Ovary (tissue), 9 donors: ENCODE results near the gene GABRR2. TPM values are rescaled to one million over a fixed set of nuclear protein-coding genes. Genes with fewer than 3 reads are reported as not detected.

Experiments used
- DNase-seq, 5 donors: peaks; one replicate each; pipeline ENCODE4 v3.0.0-alpha.2; 2019 to 2020
- H3K27ac ChIP-seq, 2 donors: fragments of 200-600 bp; one replicate each; pipeline versions ENCODE4 v1.5.1 to v1.8.0; 2019 to 2022
- H3K27me3 ChIP-seq: fragments of 200-600 bp; one replicate; pipeline ENCODE4 v1.8.0; 2022
- H3K36me3 ChIP-seq: fragments of 200-600 bp; sonication (generic); one replicate; pipeline ENCODE4 v1.5.1; 2019
- H3K4me1 ChIP-seq: one replicate; pipeline ENCODE4 v1.8.1; 2013; ENCODE audit warnings: mild to moderate bottlenecking, moderate library complexity; ENCODE audit not compliant: insufficient read depth
- H3K4me3 ChIP-seq: fragments of 200-600 bp; sonication (generic); one replicate; pipeline ENCODE4 v1.5.1; 2017
- H3K9me3 ChIP-seq, 2 donors: fragments of 200-600 bp in 1 of 2; sonication (generic) in 1 of 2; one replicate each; pipeline versions ENCODE4 v1.5.1 to v1.8.1; 2013 to 2019; ENCODE audit warnings: mild to moderate bottlenecking in 1 of 2, moderate library complexity in 1 of 2
- EP300 ChIP-seq: sonication (generic); formaldehyde crosslinking; IDR thresholded peaks from one replicate; pipeline ENCODE4 v1.6.1; 2017; ENCODE audit warnings: antibody characterized with exemption
- POLR2A ChIP-seq: fragments of 450-650 bp; IDR thresholded peaks from one replicate; pipeline ENCODE4 v1.6.1; 2017; ENCODE audit warnings: antibody characterized with exemption, mild to moderate bottlenecking, moderate library complexity
- WGBS, 3 donors: extraction: QIAGEN DNeasy Blood & Tissue Kit in 1 of 3; methylation state at CpG; one replicate each; pipeline versions ENCODE4 v1.1.5 to v1.1.7; 2013 to 2017; 5-methylcytosine and 5-hydroxymethylcytosine counted together
- intact Hi-C, 4 donors: fragments of 100-400 bp; cut with DNase I; formaldehyde crosslinking; loops; one replicate each; pipeline versions ENCODE4 v1.11.0 to v1.15.1; 2022 to 2023
- polyA plus RNA-seq, 2 donors: library from polyadenylated mRNA; stranded (reverse); fragments of 200-250 nt in 1 of 2; fragments of 350-450 nt in 1 of 2; fragmentation: Illumina TruSeq in 1 of 2; extraction: RNeasy Lipid Tissue Mini Kit (QIAGEN cat#74804) in 1 of 2; gene quantifications; one replicate each; pipeline ENCODE4 v1.2.3, GENCODE V29; 2013 to 2014
- total RNA-seq, 7 donors: library from RNA; depleted of rRNA in 2 of 7; stranded (reverse); fragments of >200 nt in 2 of 7; fragmentation: NEBNext Ultra II Directional in 3 of 7; extraction: Animal tissue kit (Norgen Biotek cat#: 25700) in 3 of 7; gene quantifications; one replicate each; pipeline versions ENCODE4 v1.1.0 to v1.2.4, GENCODE V29; 2016 to 2023
- TF ChIP-seq, protein P1 (sequence below), 3 donors: fragments of 450-650 bp in 2 of 3; fragments of 200-600 bp in 1 of 3; IDR thresholded peaks; one replicate each; pipeline versions ENCODE4 v1.5.1 to v1.8.0; 2016 to 2022; ENCODE audit warnings: antibody characterized with exemption in 3 of 3, mild to moderate bottlenecking in 1 of 3
- donor health status: DM: no; HTN: no; CAD: no; lungs with moderate emphysema.
- donor health status: DM: no; HTN: no; CAD: no.
- donor health status: Bipolar disorder and iron deficiency.
- donor health status: DM: yes; HTN: yes; CAD: no.
- donor health status: DM: no; HTN: no; CAD: no.
- donor health status: DM: yes; HTN: yes; CAD: no.

GABRR2 gene
- total and polyA plus RNA-seq, 9 donors = 0.24 to 1.1 (median 0.52) TPM; not detected in 1

DNA sequence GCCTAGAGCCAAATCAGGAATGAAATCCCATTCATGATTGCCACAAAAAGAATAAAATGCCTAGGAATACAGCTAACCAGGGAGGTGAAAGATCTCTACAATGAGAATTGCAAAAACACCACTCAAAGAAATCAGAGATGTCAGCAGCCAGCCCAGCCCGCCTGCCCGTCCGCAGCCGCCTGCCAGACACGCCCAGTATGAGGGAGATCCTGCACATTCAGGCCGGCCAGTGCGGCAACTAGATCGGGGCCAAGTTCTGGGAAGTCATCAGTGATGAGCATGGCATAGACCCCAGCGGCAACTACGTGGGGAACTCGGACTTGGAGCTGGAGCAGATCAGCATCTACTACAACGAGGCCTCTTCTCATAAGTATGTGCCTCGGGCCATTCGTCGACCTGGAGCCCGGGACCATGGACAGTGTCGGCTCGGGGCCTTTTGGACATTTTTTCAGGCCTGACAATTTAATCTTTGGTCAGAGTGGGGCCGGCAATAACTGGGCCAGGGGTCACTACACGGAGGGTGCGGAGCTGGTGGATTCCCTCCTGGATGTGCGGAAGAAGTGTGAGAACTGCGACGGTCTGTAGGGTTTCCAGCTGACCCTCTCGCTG, 13.4 kb downstream of the GABRR2 start:
- Histone ChIP-seq H3K36me3 (no peaks in the 10 kb centered on the region), H3K9me3 (no peaks in the 10 kb centered on the region), H3K27me3 (no peaks in the 10 kb centered on the region), H3K4me3 (no peak overlapping the region), H3K4me1 (no peaks in the 10 kb centered on the region), H3K27ac (no peak overlapping the region)
- no peak for DNase-seq
- intact Hi-C loops = no loop called here
- TF ChIP-seq, protein P1, sequence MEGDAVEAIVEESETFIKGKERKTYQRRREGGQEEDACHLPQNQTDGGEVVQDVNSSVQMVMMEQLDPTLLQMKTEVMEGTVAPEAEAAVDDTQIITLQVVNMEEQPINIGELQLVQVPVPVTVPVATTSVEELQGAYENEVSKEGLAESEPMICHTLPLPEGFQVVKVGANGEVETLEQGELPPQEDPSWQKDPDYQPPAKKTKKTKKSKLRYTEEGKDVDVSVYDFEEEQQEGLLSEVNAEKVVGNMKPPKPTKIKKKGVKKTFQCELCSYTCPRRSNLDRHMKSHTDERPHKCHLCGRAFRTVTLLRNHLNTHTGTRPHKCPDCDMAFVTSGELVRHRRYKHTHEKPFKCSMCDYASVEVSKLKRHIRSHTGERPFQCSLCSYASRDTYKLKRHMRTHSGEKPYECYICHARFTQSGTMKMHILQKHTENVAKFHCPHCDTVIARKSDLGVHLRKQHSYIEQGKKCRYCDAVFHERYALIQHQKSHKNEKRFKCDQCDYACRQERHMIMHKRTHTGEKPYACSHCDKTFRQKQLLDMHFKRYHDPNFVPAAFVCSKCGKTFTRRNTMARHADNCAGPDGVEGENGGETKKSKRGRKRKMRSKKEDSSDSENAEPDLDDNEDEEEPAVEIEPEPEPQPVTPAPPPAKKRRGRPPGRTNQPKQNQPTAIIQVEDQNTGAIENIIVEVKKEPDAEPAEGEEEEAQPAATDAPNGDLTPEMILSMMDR (IDR thresholded peaks at IDR 0.05) = no peak
- TF ChIP-seq EP300 = no peak
- TF ChIP-seq POLR2A = no peak
- 92 to 94% (median 93%) methylated on average over 25 of the region's 25 CpGs for WGBS, 3 donors

DNA sequence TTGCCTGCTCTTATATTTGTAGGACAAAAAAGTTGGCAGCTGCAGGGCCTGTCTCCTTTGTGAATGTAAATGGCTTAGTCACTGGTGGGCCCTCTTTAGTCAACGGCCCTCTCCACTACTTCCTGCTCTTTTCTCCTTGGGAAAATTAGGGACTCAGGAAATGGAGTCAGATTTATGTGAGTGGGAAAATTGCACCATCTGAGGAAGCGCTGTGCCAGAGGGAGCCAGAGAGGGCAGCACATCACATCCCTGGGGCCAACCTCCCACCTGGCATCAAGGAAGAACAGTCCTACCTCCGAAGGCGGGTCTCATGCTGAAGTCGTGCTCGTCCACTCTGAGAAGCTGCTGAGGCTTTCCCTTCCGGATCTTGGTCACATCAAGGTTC, 15.6 kb downstream of the GABRR2 start:
- Histone ChIP-seq H3K4me3 (no peak overlapping the region), H3K27me3 (no peaks in the 10 kb centered on the region), H3K9me3 (no peaks in the 10 kb centered on the region), H3K36me3 (no peaks in the 10 kb centered on the region), H3K4me1 (no peaks in the 10 kb centered on the region), H3K27ac (no peak overlapping the region)
- 84 to 88% (median 84%) methylated on average over 7 of the region's 7 CpGs for WGBS, 3 donors
- DNase-seq = no peak
- intact Hi-C loops = no loop called here
- TF ChIP-seq EP300 (no peak), POLR2A (no peak)
- TF ChIP-seq, protein P1 (IDR thresholded peaks at IDR 0.05) = no peak

DNA sequence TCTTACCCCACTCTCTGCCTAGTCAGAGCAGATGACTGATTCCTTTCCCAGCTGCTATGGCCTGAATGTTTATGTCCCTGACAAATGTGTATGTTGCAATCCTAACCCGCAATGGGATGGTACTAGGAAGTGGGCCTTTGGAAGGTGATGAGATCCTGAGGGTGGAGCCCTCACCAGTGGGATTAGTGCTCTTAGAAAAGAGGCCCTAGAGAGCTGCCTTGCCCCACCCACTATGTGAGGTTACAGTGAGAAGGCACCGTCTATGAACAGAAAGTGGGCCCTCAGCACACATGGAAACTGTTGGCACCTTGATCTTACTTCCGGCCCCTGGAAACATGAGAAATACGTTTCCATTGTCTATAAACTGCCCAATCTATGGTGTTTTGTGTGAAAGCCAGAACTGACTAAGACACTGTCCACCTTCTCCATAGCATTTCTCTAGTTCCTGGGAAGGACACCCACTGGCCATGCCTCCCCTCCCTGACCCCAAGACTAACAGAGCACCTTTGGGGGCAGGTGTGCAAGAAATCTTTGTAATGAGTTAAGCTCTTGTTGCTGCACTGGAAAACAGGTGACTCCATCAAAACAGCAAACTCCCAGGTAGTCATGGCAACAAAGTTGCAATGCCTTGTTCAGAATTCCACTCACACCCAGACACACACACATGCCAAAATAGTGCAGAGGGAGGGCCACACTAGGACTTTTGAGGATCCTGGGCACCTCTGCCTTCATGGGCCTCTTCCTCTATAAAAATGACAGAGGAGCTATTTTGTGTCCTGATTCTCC, 16.2 kb downstream of the GABRR2 start:
- DNase-seq = no peak
- no peak overlapping the region for H3K27ac ChIP-seq
- no peaks in the 10 kb centered on the region for H3K36me3 ChIP-seq
- no peak for TF ChIP-seq POLR2A
- TF ChIP-seq, protein P1 (IDR thresholded peaks at IDR 0.05) = no peak
- no peak for TF ChIP-seq EP300
- no peaks in the 10 kb centered on the region for H3K4me1 ChIP-seq
- H3K9me3 ChIP-seq = no peaks in the 10 kb centered on the region
- 62 to 74% (median 70%) methylated on average over 4 of the region's 4 CpGs for WGBS, 3 donors
- intact Hi-C loops = no loop called here
- H3K27me3 ChIP-seq = no peaks in the 10 kb centered on the region
- H3K4me3 ChIP-seq = no peak overlapping the region

DNA sequence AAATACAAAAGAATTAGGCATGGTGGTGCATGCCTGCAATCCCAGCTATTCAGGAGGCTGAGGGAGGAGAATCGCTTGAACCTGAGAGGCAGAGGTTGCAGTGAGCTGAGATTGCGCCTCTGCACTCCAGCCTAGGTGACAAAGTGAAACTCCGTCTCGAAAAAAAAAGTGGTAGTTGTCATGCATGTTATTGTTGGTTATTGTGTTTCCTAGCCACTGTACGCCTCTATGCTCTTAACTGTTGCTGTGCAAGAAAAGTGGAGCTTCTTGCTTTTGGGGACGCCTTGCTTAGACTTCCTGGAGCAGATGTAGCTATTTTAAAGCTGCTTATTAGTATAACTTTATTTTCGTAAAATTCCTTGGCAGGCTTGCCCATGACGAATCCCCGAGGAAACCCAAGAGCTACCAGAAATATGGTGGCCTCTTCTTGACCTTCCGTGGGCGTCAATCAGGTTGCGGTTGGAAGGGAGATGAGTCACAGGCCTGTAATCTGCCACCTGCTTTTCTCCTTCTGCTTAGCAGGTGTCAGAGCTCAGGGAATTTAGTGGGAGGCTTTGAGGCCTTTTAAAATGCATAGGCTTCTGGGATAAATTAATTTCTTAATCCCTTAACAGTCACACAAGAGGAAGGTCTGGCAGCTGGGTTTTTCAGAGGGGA, 17.3 kb downstream of the GABRR2 start:
- Histone ChIP-seq H3K4me1 (no peaks in the 10 kb centered on the region), H3K27me3 (no peaks in the 10 kb centered on the region), H3K9me3 (no peaks in the 10 kb centered on the region), H3K36me3 (no peaks in the 10 kb centered on the region), H3K4me3 (no peak overlapping the region), H3K27ac (no peak overlapping the region)
- TF ChIP-seq EP300 (no peak), POLR2A (no peak)
- TF ChIP-seq, protein P1 (IDR thresholded peaks at IDR 0.05) = no peak
- DNase-seq = peak in 3 of 5 donors; percentile 30 to 35 (median 35)
- WGBS, 3 donors = 25 to 27% (median 25%) methylated on average over 12 of the region's 12 CpGs
- intact Hi-C loops = no loop called here
